ENCODE results near the gene PAN2.

DNA sequence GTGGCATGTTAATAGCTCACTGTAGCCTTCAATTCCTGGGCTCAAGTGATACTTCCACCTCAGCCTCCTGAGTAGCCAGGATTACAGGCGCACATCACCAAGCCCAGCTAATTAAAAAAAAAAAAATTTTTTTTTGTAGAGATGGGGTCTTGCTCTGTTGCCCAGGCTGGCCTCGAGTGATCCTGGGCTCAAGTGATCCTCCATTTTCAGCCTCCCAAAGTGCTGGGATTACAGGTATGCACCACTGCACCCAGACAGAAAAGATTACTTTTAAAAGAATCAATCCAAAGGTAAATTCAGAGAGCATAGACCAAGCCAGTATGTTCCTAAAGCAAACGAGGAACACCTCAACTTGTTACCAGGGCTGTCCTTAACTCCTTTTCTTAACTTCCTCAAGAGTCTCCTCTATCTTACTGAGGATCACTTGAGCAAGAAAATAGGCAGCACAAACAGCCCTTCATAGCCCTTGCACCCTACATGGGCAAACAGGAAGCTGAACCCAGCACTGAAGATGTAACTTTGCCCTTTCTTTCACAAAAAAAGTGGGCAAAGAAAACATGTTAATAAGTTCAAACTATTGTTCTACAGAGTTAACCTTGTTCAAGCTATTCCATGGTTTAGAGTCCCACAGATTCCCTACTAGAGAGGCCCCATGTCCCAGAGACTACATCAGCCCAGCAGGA lies 45.0 kb downstream of the PAN2 start:
- TF ChIP-seq, protein P1, sequence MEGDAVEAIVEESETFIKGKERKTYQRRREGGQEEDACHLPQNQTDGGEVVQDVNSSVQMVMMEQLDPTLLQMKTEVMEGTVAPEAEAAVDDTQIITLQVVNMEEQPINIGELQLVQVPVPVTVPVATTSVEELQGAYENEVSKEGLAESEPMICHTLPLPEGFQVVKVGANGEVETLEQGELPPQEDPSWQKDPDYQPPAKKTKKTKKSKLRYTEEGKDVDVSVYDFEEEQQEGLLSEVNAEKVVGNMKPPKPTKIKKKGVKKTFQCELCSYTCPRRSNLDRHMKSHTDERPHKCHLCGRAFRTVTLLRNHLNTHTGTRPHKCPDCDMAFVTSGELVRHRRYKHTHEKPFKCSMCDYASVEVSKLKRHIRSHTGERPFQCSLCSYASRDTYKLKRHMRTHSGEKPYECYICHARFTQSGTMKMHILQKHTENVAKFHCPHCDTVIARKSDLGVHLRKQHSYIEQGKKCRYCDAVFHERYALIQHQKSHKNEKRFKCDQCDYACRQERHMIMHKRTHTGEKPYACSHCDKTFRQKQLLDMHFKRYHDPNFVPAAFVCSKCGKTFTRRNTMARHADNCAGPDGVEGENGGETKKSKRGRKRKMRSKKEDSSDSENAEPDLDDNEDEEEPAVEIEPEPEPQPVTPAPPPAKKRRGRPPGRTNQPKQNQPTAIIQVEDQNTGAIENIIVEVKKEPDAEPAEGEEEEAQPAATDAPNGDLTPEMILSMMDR (IDR thresholded peaks at IDR 0.05): no peak
- no peak for TF ChIP-seq POLR2A (IDR thresholded peaks at IDR 0.05)

Measured in lower leg skin (tissue), 3 donors.